M059J (cell line): ENCODE results near the gene CTNND1. TPM values are rescaled to one million over a fixed set of nuclear protein-coding genes. Genes with fewer than 3 reads are reported as not detected.
"Not testable (repeated sequence)": the region's sequence is repeated elsewhere in the genome, so short reads cannot be mapped to it uniquely, and the experiment has no call there.

Experiments
- DNase-seq: peaks from one replicate; pipeline ENCODE4 v3.0.0-alpha.2; 2012; ENCODE audit warnings: low read depth
- total RNA-seq: library from RNA; depleted of rRNA; stranded (reverse); fragments of >200 nt; shearing (Covaris generic); gene quantifications from 2 replicates; pipeline ENCODE4 v1.2.3, GENCODE V29; 2014

CTNND1 gene
- total RNA-seq, 1 experiment from 2014 or later, result 73.8 TPM

- DNase-seq, result no peak
Measured at GRCh38 chr11:57791321-57792059, 29.9 kb downstream of the CTNND1 start.

- peak; percentile 54 for DNase-seq
Measured at GRCh38 chr11:57792060-57792541, 30.5 kb downstream of the CTNND1 start.

DNA sequence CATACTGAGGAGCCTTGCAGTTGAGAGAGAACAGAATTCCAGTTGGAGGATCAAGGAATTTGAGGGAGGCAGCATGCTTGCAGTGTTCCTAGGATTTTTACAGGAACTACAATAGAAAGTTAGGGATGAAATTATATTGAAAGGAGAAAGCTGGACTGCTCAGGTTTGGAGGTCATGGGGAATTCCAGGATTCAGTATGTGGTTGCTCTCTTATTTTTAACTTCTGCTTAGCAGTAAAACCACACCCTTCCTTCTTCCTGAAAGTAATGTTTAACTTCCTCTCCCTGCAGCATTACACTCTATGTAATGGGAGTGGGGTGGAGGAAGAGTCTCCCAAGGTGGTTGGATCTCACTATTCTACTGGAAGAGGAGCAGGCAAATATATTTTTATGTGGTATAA lies 31.3 kb downstream of the CTNND1 start:
- DNase-seq, result no peak

DNA sequence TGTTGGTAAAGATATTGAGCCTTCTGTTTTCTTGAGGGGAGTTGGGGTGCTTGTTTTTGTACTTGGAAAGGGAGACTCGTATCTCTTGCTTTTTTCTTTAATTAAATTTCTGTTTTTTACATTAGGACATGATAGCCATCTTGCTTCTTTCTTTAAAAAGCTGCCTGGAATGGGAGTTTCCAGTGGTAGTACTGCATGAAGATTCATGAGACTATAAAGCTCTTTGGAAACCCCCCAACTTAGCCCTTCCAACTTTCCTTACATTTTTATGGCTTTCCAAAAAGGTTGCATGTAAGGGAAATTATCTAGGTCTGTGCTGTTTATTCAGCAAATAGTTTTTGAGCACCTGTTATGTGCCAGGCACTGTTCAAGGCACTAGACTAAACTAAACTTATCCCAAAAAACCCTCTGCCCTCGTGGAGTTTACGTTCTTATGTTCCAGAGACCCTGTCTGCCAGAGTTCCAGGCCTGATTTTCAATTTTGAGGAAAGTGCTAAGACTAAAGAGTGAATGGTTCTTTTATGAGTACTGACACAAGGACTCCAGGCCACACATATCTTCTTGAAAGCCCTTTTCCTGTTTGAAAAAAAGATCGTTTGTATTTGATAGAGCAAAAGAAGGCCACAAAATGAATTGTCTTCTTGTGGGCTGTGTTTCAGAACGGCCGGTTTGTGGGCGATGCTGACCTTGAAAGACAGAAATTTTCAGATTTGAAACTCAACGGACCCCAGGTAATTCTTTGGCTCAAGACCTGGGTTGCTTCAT lies 31.9 kb downstream of the CTNND1 start:
- no peak for DNase-seq

- DNase-seq, result peak; percentile 66
Measured at GRCh38 chr11:57798905-57799559, 37.4 kb downstream of the CTNND1 start.

GRCh38 chr11:57800444-57801182 lies 39.0 kb downstream of the CTNND1 start:
- DNase-seq, result peak; percentile 76

GRCh38 chr11:57801183-57801485 lies 39.5 kb downstream of the CTNND1 start:
- DNase-seq, result no peak

DNA sequence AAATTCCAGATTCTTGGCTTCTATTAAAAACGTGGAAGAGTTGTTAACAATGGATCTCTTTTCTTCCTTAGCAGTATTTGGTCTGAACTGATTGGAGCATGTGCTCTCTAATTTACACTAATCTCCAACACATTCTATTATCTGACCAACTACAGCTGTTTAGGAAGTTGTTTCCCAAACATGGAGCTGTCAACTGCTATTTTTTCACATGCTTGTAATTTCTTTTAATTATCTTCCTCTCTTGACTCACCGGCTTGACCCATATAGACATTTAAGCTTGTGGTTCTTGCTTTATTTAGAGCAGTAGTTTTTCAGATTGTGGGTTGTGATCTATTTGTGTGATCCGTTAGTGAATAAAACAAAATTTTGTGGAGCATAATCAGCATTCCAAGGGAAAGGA lies 40.8 kb downstream of the CTNND1 start:
- DNase-seq, result no peak

- no peak for DNase-seq
Measured at GRCh38 chr11:57804466-57804865, 42.9 kb downstream of the CTNND1 start.

DNA sequence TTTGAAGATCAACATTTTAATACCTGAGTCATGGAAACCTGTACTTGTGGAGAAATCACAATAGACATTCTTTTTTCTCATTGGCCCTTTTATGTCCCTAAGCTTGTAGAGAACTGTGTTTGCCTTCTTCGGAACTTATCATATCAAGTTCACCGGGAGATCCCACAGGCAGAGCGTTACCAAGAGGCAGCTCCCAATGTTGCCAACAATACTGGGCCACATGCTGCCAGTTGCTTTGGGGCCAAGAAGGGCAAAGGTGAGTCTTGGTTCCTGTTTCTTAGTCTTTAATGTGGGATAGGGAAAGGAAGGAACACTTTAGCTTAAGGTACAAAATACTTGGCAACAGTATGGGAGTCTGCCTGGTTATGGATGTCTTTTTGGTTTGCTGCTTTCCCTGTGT lies 44.2 kb downstream of the CTNND1 start:
- DNase-seq, result no peak

DNA sequence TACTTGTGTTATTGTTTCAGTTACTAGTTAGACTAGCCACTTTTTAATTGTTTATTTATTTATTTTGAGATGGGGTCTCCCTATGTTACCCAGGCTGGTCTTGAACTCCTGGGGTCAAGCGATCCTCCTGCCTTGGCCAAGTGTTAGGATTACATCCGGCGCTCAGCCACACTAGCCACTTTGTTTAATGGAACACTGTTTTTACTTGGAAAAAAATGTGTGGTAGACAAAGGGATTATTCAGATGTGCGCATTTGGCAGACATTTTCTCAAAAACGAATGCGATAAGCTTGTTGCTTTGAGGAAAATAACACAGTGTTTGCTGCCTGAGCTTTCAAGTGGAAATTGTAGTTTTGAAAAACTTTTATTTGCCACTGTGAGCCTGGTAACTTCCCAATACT lies 51.0 kb downstream of the CTNND1 start:
- DNase-seq, result no peak

DNA sequence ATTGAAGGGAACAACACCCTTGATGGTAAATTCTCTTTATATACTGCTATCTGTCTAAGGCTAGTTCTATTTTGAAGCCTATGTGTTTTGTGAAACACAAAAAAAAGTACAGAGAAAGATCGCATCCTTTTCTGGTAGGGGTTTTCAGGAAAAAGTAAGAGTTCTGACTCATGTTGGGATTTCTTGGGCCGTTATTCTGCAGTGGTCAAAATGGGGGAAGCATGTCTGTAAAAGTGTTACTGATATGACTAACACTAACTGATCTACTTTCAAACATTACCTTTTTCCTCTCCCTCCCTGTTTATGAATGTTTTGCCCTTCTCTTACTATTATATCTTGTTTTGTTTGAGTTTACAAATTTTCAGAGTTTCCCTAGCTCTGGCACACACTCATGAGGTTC lies 53.9 kb downstream of the CTNND1 start:
- DNase-seq, result no peak

GRCh38 chr11:57815877-57816276 lies 54.3 kb downstream of the CTNND1 start:
- no peak for DNase-seq

GRCh38 chr11:57818812-57819211 lies 57.2 kb downstream of the CTNND1 start:
- no peak for DNase-seq

GRCh38 chr11:57819252-57819979 lies 57.8 kb downstream of the CTNND1 start:
- no peak for DNase-seq

- DNase-seq, result no peak
Measured at GRCh38 chr11:57823859-57824258, 62.3 kb downstream of the CTNND1 start.

DNA sequence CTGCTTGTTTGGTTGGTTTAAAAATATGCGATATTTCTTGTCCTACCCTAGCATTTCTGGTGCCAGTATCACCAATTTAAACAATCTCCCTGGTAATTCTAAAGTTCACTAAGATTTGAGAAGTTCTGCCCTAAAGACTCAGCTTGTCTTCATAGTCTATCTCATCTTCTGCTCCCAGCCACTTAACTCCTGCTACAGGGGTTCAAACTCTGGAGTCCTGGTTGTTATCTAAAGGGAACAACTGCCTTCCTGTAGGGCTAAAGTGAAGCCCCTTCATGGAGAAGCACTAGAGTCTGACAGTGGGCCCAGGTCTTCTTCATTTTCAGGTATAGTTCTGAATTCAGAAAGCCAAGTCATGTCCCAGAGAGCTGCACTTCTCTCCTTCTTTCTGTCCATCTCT lies 73.2 kb downstream of the CTNND1 start:
- DNase-seq, result no peak

DNA sequence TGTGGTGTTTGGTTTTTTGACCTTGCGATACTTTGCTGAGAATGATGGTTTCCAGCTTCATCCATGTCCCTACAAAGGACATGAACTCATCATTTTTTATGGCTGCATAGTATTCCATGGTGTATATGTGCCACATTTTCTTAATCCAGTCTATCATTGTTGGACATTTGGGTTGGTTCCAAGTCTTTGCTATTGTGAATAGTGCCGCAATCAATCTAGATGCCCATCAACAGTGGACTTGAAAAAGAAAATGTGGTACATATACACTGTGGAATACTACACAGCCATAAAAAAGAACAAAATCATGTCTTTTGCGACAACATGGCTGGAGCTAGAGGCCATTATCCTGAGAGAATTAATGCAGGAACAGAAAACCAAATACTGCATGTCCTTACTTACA lies 77.0 kb downstream of the CTNND1 start:
- DNase-seq, result not testable (repeated sequence)

DNA sequence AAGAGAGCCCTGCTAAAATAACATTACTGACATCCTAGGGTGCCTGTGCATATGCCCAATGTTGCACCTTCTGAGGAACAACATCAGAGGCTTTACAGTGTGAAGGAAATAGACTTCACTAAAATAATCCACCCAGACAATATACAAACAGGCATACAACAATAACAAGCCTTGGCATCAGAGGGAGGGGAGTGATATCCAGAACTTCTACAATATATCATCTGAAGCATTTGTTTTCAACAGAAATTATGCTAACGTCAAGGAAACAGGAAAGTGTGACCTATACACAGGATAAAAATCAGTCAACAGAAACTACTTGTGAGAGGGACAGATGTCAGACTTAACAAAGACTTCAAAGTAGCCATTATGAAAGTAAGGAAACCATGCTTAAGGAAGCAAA lies 81.3 kb downstream of the CTNND1 start:
- DNase-seq, result no peak

DNA sequence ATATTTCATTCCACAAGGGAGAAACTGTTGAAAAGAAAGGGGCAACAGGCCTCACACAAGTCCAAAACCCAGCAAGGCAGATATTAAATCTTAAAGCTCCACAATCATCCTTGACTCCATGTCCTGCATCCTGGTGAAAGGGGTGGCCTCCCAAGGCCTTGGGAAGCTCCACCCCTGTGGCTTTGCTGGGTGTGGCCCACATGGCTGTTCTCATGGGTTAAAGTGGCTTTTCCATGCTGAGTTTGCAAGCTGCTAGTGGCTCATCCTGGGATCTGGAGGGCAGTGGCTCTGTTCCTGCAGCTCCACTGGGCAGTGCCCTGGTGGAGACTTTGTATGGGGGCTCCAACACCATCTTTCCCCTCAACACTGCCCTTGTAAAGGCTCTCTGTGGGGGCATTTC lies 106.4 kb downstream of the CTNND1 start:
- DNase-seq, result no peak

GRCh38 chr11:57868491-57868890 lies 106.9 kb downstream of the CTNND1 start:
- DNase-seq, result no peak
